ENCODE results near the gene SNX10. TPM values are rescaled to one million over a fixed set of nuclear protein-coding genes. Genes with fewer than 3 reads are reported as not detected.

Gene SNX10
- total and polyA plus RNA-seq, 2 of the 8 experiments (the other 6 are each of a cell fraction or from before 2014, with no cell fraction given): 4.4 to 9.6 TPM

GRCh38 chr7:26331113-26331512 lies 39.5 kb downstream of the SNX10 start:
- Histone ChIP-seq H2BK20ac (ENCODE audit: low read length) (no peak overlapping the region), H3K56ac (replicated peaks; ENCODE audit: insufficient read length, low read depth, low read length) (no peak overlapping the region), H3K4me3 (ENCODE audit: extremely low read depth in 1 of 4, insufficient read depth in 2 of 4, low read depth in 3 of 4, low read length in 4 of 4) (no peak overlapping the region), H3K14ac (ENCODE audit: insufficient read length) (no peak overlapping the region), H4K5ac (ENCODE audit: insufficient read length, low read depth, low read length) (no peak overlapping the region), H3K27ac (ENCODE audit: low read depth, low read length) (no peak overlapping the region), H3K4ac (replicated peaks; ENCODE audit: insufficient read length, low read depth, low read length) (no peak overlapping the region), H2AK5ac (ENCODE audit: low read depth, low read length) (no peak overlapping the region), H2BK120ac (replicated peaks; ENCODE audit: low read depth, low read length) (no peak overlapping the region), H3K4me2 (ENCODE audit: insufficient read depth in 1 of 2, low read depth in 2 of 2, low read length in 2 of 2) (no peak overlapping the region), H4K8ac (ENCODE audit: extremely low read depth, insufficient read depth, low read length) (no peak overlapping the region), H4K91ac (replicated peaks; ENCODE audit: insufficient read length, low read length) (no peak overlapping the region), H3K79me2 (ENCODE audit: control insufficient read depth in 1 of 2, insufficient read depth in 2 of 2, low read length in 2 of 2) (no peaks in the 10 kb centered on the region), H3K9me3 (ENCODE audit: insufficient read depth in 2 of 2, low read depth in 1 of 2, low read length in 1 of 2) (no peaks in the 10 kb centered on the region), H4K20me1 (replicated peaks in 1 of 2; ENCODE audit: control insufficient read depth in 1 of 2, insufficient read depth in 2 of 2, low read length in 2 of 2) (no peaks in the 10 kb centered on the region), H3K79me1 (ENCODE audit: low read depth, low read length) (no peaks in the 10 kb centered on the region; the same call in 1 of the 2 replicates), H3K23ac (ENCODE audit: insufficient read length) (no peak overlapping the region), H3K23me2 (ENCODE audit: low read depth, low read length) (no peaks in the 10 kb centered on the region), H3K9ac (replicated peaks in 1 of 4; ENCODE audit: extremely low read depth in 1 of 4, low read depth in 3 of 4, low read length in 3 of 4) (no peak overlapping the region), H3K27me3 (replicated peaks in 1 of 4; ENCODE audit: control insufficient read depth in 3 of 4, extremely low read depth in 1 of 4, insufficient read depth in 3 of 4, low read length in 3 of 4) (no peaks in the 10 kb centered on the region), H3K18ac (ENCODE audit: extremely low read depth, low read length) (no peak overlapping the region), H3K36me3 (ENCODE audit: control insufficient read depth in 2 of 4, insufficient read depth in 4 of 4, low read length in 3 of 4) (no peaks in the 10 kb centered on the region), H2AFZ (ENCODE audit: low read length) (no peak overlapping the region), H2BK12ac (ENCODE audit: low read depth, low read length) (no peak overlapping the region), H3K4me1 (replicated peaks in 1 of 4; ENCODE audit: control insufficient read depth in 3 of 4, insufficient read depth in 4 of 4, low read length in 3 of 4) (no peaks in the 10 kb centered on the region; a peak in 2 of 7 replicates), H2BK15ac (ENCODE audit: low read length) (no peak overlapping the region), H2BK5ac (ENCODE audit: low read depth, low read length) (no peak overlapping the region)
- 84% methylated on average over 4 of the region's 4 CpGs; no CpG with 5 or more reads in 1 of the 2 experiments for WGBS, 2 experiments (ENCODE audit: extremely low coverage in 1 of 2, insufficient coverage in 1 of 2, insufficient read length in 1 of 2, insufficient replicate concordance in 2 of 2, low coverage in 1 of 2, low lambda C conversion rate in 2 of 2, missing lambda C conversion rate in 1 of 2)
- TF ChIP-seq EZH2 (IDR thresholded peaks at IDR 0.05; ENCODE audit: low read depth, low read length, severe bottlenecking) (no peak), TEAD4 (IDR thresholded peaks at IDR 0.05; ENCODE audit: low read depth, low read length) (no peak), TAF1 (IDR thresholded peaks at IDR 0.05; ENCODE audit: low read depth, low read length) (no peak), KDM4A (IDR thresholded peaks at IDR 0.05; ENCODE audit: low read depth, low read length, severe bottlenecking) (no peak), SAP30 (IDR thresholded peaks at IDR 0.05; ENCODE audit: insufficient read depth, insufficient replicate concordance, low read length) (no peak), HDAC2 (IDR thresholded peaks at IDR 0.05; ENCODE audit: borderline replicate concordance in 1 of 2, low read depth in 2 of 2, low read length in 2 of 2) (no peak), PHF8 (conservative IDR thresholded peaks at IDR 0.05; ENCODE audit: low read depth, low read length) (no peak), GTF2F1 (IDR thresholded peaks at IDR 0.05; ENCODE audit: borderline replicate concordance, low read depth, low read length) (no peak), RFX5 (IDR thresholded peaks at IDR 0.05; ENCODE audit: borderline replicate concordance, low read depth, low read length) (no peak), ZNF274 (IDR thresholded peaks at IDR 0.05; ENCODE audit: borderline replicate concordance, extremely low read depth, low read length) (no peak), RNF2 (IDR thresholded peaks at IDR 0.05; ENCODE audit: borderline replicate concordance, low read depth, low read length, missing control alignments, poor library complexity, severe bottlenecking) (no peak), RBBP5 (IDR thresholded peaks at IDR 0.05; ENCODE audit: borderline replicate concordance, low read depth, low read length) (no peak)
- TF ChIP-seq, protein P1, sequence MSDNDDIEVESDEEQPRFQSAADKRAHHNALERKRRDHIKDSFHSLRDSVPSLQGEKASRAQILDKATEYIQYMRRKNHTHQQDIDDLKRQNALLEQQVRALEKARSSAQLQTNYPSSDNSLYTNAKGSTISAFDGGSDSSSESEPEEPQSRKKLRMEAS (IDR thresholded peaks at IDR 0.05): no peak
- ChIA-PET POLR2A (ENCODE audit: partially characterized antibody) (interaction anchor here (0.6 to 1.3 kb wide), 2 partner anchors 44 to 133 kb away, joined by 3 read pairs; no protein-coding TSS in a partner anchor), CTCF (ENCODE audit: partially characterized antibody) (interaction anchor here (0.6 to 1.6 kb wide), 3 partner anchors 25 to 438 kb away, joined by 3 to 6 read pairs (median 5); no protein-coding TSS in a partner anchor)
- FAIRE-seq (no peak), DNase-seq (ENCODE audit: low read depth in 1 of 2, low spot score in 2 of 2) (no peak)

Data from H1 (cell line).